HG03066 (cell line): Measurements from ENCODE around the gene TRPM5.

Source experiments
- ATAC-seq: cut with Tn5 transposase; IDR thresholded peaks from one replicate; pipeline ENCODE4 v1.9.1; 2021; ENCODE audit warnings: low read depth; ENCODE audit not compliant: unreplicated experiment

Gene TRPM5

GRCh38 chr11:2441171-2441570 is 3.1 kb downstream of the TRPM5 start:
- no peak for ATAC-seq

GRCh38 chr11:2440646-2441045 is 3.7 kb downstream of the TRPM5 start:
- no peak for ATAC-seq

- ATAC-seq = no peak
These were observed 4.5 kb downstream of the TRPM5 start for GRCh38 chr11:2439820-2440219.

- ATAC-seq = no peak
These were observed 6.8 kb downstream of the TRPM5 start for GRCh38 chr11:2437516-2437915.

GRCh38 chr11:2436521-2437031 is 7.7 kb downstream of the TRPM5 start:
- ATAC-seq = no peak

GRCh38 chr11:2436013-2436520 is 8.2 kb downstream of the TRPM5 start:
- no peak for ATAC-seq

- no peak for ATAC-seq
These were observed 8.9 kb downstream of the TRPM5 start for GRCh38 chr11:2435288-2436012.

- no peak for ATAC-seq
These were observed 9.6 kb downstream of the TRPM5 start for GRCh38 chr11:2434506-2435255.

- ATAC-seq = no peak
These were observed 10.3 kb downstream of the TRPM5 start for GRCh38 chr11:2434008-2434407.

- no peak for ATAC-seq
These were observed 11.0 kb downstream of the TRPM5 start for GRCh38 chr11:2433106-2433925.

GRCh38 chr11:2432628-2433071 is 11.7 kb downstream of the TRPM5 start:
- no peak for ATAC-seq

- ATAC-seq = no peak
These were observed 12.1 kb downstream of the TRPM5 start for GRCh38 chr11:2432171-2432621.

GRCh38 chr11:2431395-2431794 is 12.9 kb downstream of the TRPM5 start:
- ATAC-seq = no peak

- no peak for ATAC-seq
These were observed 16.0 kb downstream of the TRPM5 start for GRCh38 chr11:2428322-2428795.

- ATAC-seq = no peak
These were observed 16.5 kb downstream of the TRPM5 start for GRCh38 chr11:2427721-2428321.

GRCh38 chr11:2426826-2427521 is 17.3 kb downstream of the TRPM5 start:
- no peak for ATAC-seq

GRCh38 chr11:2426221-2426620 is 18.1 kb downstream of the TRPM5 start:
- no peak for ATAC-seq

- no peak for ATAC-seq
These were observed 18.8 kb downstream of the TRPM5 start for GRCh38 chr11:2425506-2425905.

- no peak for ATAC-seq
These were observed 19.4 kb downstream of the TRPM5 start for GRCh38 chr11:2424811-2425495.
